ENCODE data around the gene CGB7. TPM values are rescaled to one million over a fixed set of nuclear protein-coding genes. Genes with fewer than 3 reads are reported as not detected.
A peak's percentile ranks its signal among the peaks of the same experiment; 100 is the strongest.

Gene CGB7
- total and polyA plus RNA-seq, 4 donors: 0.16 to 0.29 (median 0.17) TPM; not detected in 1

GRCh38 chr19:49094505-49095482 lies 37.2 kb upstream of the CGB7 start:
- Histone ChIP-seq H3K4me1 (ENCODE audit: control insufficient read depth, insufficient read depth, low read length) (peaks cover 4% of the 10 kb centered on the region), H3K27ac (ENCODE audit: low read depth, low read length) (no peak overlapping the region), H3K9me3 (ENCODE audit: control insufficient read depth, insufficient read depth, low read length) (no peaks in the 10 kb centered on the region), H3K36me3 (ENCODE audit: control insufficient read depth, insufficient read depth, low read length) (peaks cover 93% of the 10 kb centered on the region), H3K27me3 (ENCODE audit: control insufficient read depth, insufficient read depth, low read length) (no peaks in the 10 kb centered on the region), H3K4me3 (ENCODE audit: low read depth, low read length) (no peak overlapping the region)
- DNase-seq (ENCODE audit: low read depth in 4 of 6, low spot score in 6 of 6): no peak
- WGBS (ENCODE audit: insufficient coverage): 81% methylated on average over 12 of the region's 23 CpGs

- 100% methylated on average over 4 of the region's 6 CpGs for WGBS (ENCODE audit: insufficient coverage)
- Histone ChIP-seq H3K4me3 (ENCODE audit: low read depth, low read length) (no peak overlapping the region), H3K9me3 (ENCODE audit: control insufficient read depth, insufficient read depth, low read length) (no peaks in the 10 kb centered on the region), H3K27ac (ENCODE audit: low read depth, low read length) (no peak overlapping the region), H3K27me3 (ENCODE audit: control insufficient read depth, insufficient read depth, low read length) (no peaks in the 10 kb centered on the region), H3K4me1 (ENCODE audit: control insufficient read depth, insufficient read depth, low read length) (peaks cover 4% of the 10 kb centered on the region), H3K36me3 (ENCODE audit: control insufficient read depth, insufficient read depth, low read length) (peaks cover 86% of the 10 kb centered on the region)
- no peak for DNase-seq (ENCODE audit: low read depth in 4 of 6, low spot score in 6 of 6)
Observed at GRCh38 chr19:49092686-49093085, 35.1 kb upstream of the CGB7 start.

GRCh38 chr19:49091391-49092038 lies 34.0 kb upstream of the CGB7 start:
- no peak overlapping the region for H3K27ac ChIP-seq (ENCODE audit: low read depth, low read length)
- H3K27me3 ChIP-seq (ENCODE audit: control insufficient read depth, insufficient read depth, low read length): no peaks in the 10 kb centered on the region
- peaks cover 9% of the 10 kb centered on the region for H3K4me1 ChIP-seq (ENCODE audit: control insufficient read depth, insufficient read depth, low read length)
- H3K9me3 ChIP-seq (ENCODE audit: control insufficient read depth, insufficient read depth, low read length): no peaks in the 10 kb centered on the region
- WGBS (ENCODE audit: insufficient coverage): 96% methylated on average over 14 of the region's 17 CpGs
- H3K4me3 ChIP-seq (ENCODE audit: low read depth, low read length): no peak overlapping the region
- DNase-seq (ENCODE audit: low read depth in 4 of 6, low spot score in 6 of 6): no peak
- H3K36me3 ChIP-seq (ENCODE audit: control insufficient read depth, insufficient read depth, low read length): peaks cover 84% of the 10 kb centered on the region

GRCh38 chr19:49086296-49086695 lies 28.7 kb upstream of the CGB7 start:
- WGBS (ENCODE audit: insufficient coverage): 68% methylated on average over 9 of the region's 11 CpGs
- no peak overlapping the region for H3K27ac ChIP-seq (ENCODE audit: low read depth, low read length)
- peaks cover 38% of the 10 kb centered on the region for H3K36me3 ChIP-seq (ENCODE audit: control insufficient read depth, insufficient read depth, low read length)
- H3K27me3 ChIP-seq (ENCODE audit: control insufficient read depth, insufficient read depth, low read length): no peaks in the 10 kb centered on the region
- peaks cover 19% of the 10 kb centered on the region for H3K4me1 ChIP-seq (ENCODE audit: control insufficient read depth, insufficient read depth, low read length)
- no peak for DNase-seq (ENCODE audit: low read depth in 4 of 6, low spot score in 6 of 6)
- no peaks in the 10 kb centered on the region for H3K9me3 ChIP-seq (ENCODE audit: control insufficient read depth, insufficient read depth, low read length)
- peak overlapping the region; percentile 95 for H3K4me3 ChIP-seq (ENCODE audit: low read depth, low read length)

- DNase-seq (ENCODE audit: low read depth in 4 of 6, low spot score in 6 of 6): no peak
- Histone ChIP-seq H3K27me3 (ENCODE audit: control insufficient read depth, insufficient read depth, low read length) (no peaks in the 10 kb centered on the region), H3K9me3 (ENCODE audit: control insufficient read depth, insufficient read depth, low read length) (no peaks in the 10 kb centered on the region), H3K4me1 (ENCODE audit: control insufficient read depth, insufficient read depth, low read length) (peaks cover 19% of the 10 kb centered on the region), H3K36me3 (ENCODE audit: control insufficient read depth, insufficient read depth, low read length) (peaks cover 33% of the 10 kb centered on the region), H3K4me3 (ENCODE audit: low read depth, low read length) (peak overlapping the region; percentile 95), H3K27ac (ENCODE audit: low read depth, low read length) (peak overlapping the region; percentile 88)
- WGBS (ENCODE audit: insufficient coverage): 3% methylated on average over 14 of the region's 14 CpGs
Observed at GRCh38 chr19:49085868-49086232, 28.3 kb upstream of the CGB7 start.

GRCh38 chr19:49085020-49085867 lies 27.7 kb upstream of the CGB7 start, which contains the start of gene SNRNP70:
TSS of gene SNRNP70 (plus strand) at chr19:49085451. CDS start at chr19:49086415, 964 bp downstream.
- 0% methylated on average over 89 of the region's 89 CpGs for WGBS (ENCODE audit: insufficient coverage)
- H3K27ac ChIP-seq (ENCODE audit: low read depth, low read length): peak within 1 kb of the TSS; percentile 88

GRCh38 chr19:49084206-49085019 lies 26.9 kb upstream of the CGB7 start:
- Histone ChIP-seq H3K27me3 (ENCODE audit: control insufficient read depth, insufficient read depth, low read length) (no peaks in the 10 kb centered on the region), H3K4me3 (ENCODE audit: low read depth, low read length) (peak overlapping the region; percentile 95), H3K36me3 (ENCODE audit: control insufficient read depth, insufficient read depth, low read length) (peaks cover 19% of the 10 kb centered on the region), H3K9me3 (ENCODE audit: control insufficient read depth, insufficient read depth, low read length) (no peaks in the 10 kb centered on the region), H3K4me1 (ENCODE audit: control insufficient read depth, insufficient read depth, low read length) (peaks cover 19% of the 10 kb centered on the region), H3K27ac (ENCODE audit: low read depth, low read length) (peak overlapping the region; percentile 88)
- no peak for DNase-seq (ENCODE audit: low read depth in 4 of 6, low spot score in 6 of 6)
- WGBS (ENCODE audit: insufficient coverage): 70% methylated on average over 17 of the region's 26 CpGs

More at GRCh38 chr19:49085020-49085867, 27.7 kb upstream of the CGB7 start, which contains the start of gene SNRNP70:
- Histone ChIP-seq H3K36me3 (ENCODE audit: control insufficient read depth, insufficient read depth, low read length) (peaks cover 27% of the 10 kb centered on the region), H3K4me1 (ENCODE audit: control insufficient read depth, insufficient read depth, low read length) (peaks cover 19% of the 10 kb centered on the region), H3K27me3 (ENCODE audit: control insufficient read depth, insufficient read depth, low read length) (no peaks in the 10 kb centered on the region), H3K9me3 (ENCODE audit: control insufficient read depth, insufficient read depth, low read length) (no peaks in the 10 kb centered on the region), H3K4me3 (ENCODE audit: low read depth, low read length) (peak within 1 kb of the TSS; percentile 95)
- DNase-seq (ENCODE audit: low read depth in 4 of 6, low spot score in 6 of 6): peak; percentile 98 to 100 (median 99)

GRCh38 chr19:49081273-49081672 lies 23.7 kb upstream of the CGB7 start:
- peaks cover 1% of the 10 kb centered on the region for H3K36me3 ChIP-seq (ENCODE audit: control insufficient read depth, insufficient read depth, low read length)
- H3K9me3 ChIP-seq (ENCODE audit: control insufficient read depth, insufficient read depth, low read length): no peaks in the 10 kb centered on the region
- no peak overlapping the region for H3K27ac ChIP-seq (ENCODE audit: low read depth, low read length)
- H3K4me1 ChIP-seq (ENCODE audit: control insufficient read depth, insufficient read depth, low read length): peaks cover 12% of the 10 kb centered on the region
- DNase-seq (ENCODE audit: low read depth in 4 of 6, low spot score in 6 of 6): no peak
- WGBS (ENCODE audit: insufficient coverage): 70% methylated on average over 1 of the region's 1 CpG
- H3K27me3 ChIP-seq (ENCODE audit: control insufficient read depth, insufficient read depth, low read length): no peaks in the 10 kb centered on the region
- H3K4me3 ChIP-seq (ENCODE audit: low read depth, low read length): no peak overlapping the region

All from spinal cord (tissue), 10 donors.